Retinal pigment epithelial cell (primary cell): ENCODE results near the gene TTC39C.
A peak's percentile ranks its signal among the peaks of the same experiment; 100 is the strongest.

Experiments used
- DNase-seq: peaks from one replicate; pipeline ENCODE4 v3.0.0-alpha.2; 2010; ENCODE audit warnings: low read depth
- H3K4me3 ChIP-seq: 2 replicates; pipeline ENCODE4 v1.5.1; 2011; ENCODE audit warnings: mild to moderate bottlenecking, low read length, control low read depth, moderate library complexity
- TF ChIP-seq, protein P1 (sequence below): conservative IDR thresholded peaks from 2 replicates; pipeline ENCODE4 v1.5.1; 2011; ENCODE audit warnings: low read depth, low read length, control low read depth, inconsistent platforms

Gene TTC39C

DNA sequence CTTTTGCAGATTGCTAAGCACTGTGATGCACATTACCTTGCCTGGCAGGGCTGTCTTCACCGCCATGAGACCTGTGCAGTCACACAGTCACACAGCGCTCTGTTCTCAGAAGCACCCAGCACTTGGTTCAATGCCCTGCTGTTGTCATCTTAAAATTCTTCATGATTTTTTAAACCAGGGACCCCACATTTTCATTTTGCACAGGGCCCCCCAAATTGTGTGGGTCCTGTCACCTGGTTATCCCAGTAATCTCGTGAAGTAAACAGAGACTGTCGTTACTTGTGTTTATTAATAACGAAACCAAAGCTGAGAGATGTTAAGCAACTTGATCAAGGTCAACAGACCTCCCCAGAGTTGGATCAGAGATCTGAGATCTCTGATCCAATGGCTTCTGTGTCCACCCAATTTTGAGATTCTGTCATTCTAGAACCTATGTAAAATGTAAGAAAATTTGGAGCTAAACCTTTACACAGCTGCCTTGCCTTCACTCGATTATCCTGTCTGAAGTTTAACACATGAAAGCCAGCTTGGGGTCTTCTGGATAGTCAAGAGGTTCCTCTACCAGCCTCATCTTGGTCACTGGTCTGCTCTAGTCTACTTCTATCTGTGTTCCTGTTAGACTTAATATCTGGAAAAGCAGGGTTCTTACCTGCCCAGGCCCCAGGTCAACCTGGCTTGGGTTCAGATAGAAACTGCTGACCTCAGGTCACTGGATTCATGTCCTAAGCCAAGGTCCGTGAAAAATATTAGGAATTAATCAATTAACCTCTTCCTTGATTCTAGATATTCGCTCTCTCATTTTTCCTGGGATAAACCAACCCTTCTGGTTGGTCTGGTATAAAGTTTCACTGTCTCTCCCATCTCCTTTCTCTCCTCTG is 13.7 kb upstream of the TTC39C start:
- DNase-seq: no peak

DNA sequence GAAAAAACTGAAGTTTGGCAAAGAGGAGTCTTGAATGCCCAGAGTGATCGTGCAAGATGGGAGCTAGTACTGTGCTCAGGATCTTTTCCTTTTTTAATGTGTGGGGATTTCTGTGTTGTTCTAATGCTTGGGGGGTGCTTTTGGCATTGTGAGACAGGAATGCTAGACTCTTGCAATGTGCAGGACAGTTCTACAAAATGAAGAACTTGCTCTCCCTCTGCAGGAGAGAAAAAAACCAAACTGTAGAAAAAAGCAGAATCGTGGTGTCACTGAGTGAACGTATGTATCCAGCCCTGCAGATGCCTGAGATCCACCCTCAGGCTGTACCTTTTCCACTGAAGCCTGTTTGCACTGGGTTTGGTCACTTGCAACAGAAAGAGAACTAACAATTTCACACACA is 12.1 kb upstream of the TTC39C start:
- TF ChIP-seq, protein P1, sequence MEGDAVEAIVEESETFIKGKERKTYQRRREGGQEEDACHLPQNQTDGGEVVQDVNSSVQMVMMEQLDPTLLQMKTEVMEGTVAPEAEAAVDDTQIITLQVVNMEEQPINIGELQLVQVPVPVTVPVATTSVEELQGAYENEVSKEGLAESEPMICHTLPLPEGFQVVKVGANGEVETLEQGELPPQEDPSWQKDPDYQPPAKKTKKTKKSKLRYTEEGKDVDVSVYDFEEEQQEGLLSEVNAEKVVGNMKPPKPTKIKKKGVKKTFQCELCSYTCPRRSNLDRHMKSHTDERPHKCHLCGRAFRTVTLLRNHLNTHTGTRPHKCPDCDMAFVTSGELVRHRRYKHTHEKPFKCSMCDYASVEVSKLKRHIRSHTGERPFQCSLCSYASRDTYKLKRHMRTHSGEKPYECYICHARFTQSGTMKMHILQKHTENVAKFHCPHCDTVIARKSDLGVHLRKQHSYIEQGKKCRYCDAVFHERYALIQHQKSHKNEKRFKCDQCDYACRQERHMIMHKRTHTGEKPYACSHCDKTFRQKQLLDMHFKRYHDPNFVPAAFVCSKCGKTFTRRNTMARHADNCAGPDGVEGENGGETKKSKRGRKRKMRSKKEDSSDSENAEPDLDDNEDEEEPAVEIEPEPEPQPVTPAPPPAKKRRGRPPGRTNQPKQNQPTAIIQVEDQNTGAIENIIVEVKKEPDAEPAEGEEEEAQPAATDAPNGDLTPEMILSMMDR: peak; percentile 9
- H3K4me3 ChIP-seq: no peak overlapping the region
- DNase-seq: no peak

More for the DNA sequence above, 13.7 kb upstream of the TTC39C start:
- TF ChIP-seq, protein P1: no peak
- no peak overlapping the region for H3K4me3 ChIP-seq

DNA sequence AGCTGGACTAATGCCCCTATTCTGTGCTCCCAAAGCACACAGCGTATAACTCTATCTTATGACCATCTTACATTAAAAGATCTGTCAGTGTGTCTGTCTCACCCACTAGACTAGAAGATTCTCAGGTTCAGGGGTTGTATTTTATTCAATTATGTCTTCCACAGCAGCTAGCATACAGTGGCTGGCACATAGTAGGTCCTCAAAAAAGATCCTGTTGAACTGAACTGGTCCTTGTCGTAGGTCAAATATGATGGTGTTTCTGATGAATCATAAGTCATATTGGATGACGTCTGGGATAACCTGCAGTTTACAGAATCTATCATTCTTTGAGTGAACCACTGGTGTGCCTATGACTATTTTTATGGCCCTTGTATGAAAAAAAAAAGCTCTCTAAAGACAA is 11.3 kb upstream of the TTC39C start:
- TF ChIP-seq, protein P1: no peak
- no peak for DNase-seq
- H3K4me3 ChIP-seq: no peak overlapping the region

DNA sequence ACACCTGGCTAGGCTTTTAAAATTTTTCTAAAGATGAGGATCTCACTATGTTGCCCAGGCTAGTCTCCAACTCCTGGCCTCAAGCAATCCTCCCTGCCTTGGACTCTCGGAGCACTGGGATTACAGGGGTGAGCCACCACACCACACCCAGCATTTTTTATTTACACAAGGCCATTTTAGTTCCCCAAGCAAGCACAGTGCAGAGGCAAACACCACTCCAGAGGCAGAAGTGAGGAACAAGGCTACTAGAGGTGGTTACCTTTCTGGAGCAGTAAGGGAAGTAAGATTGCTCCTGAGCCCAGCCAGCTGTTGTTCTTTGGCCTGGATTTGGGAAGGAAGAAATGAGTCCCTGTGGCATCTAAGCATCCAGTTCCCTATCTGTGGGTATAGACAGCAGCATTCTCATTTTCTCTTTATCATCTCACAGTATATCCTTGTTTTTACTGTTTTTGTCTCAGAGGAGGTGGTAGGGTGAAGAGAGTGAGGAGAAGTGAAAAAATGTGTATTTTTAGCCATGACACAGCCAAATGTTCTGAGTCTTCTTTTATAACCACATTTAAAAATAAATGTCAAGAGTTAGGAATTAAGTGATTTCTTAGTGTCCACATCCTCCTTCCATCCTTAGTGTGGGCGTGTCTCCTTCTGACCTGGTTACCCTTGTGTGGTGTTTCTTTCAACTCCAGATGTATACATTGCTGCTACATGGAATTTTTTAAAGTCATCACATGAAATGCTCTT is 10.5 kb upstream of the TTC39C start:
- TF ChIP-seq, protein P1: no peak
- DNase-seq: no peak
- no peak overlapping the region for H3K4me3 ChIP-seq

DNA sequence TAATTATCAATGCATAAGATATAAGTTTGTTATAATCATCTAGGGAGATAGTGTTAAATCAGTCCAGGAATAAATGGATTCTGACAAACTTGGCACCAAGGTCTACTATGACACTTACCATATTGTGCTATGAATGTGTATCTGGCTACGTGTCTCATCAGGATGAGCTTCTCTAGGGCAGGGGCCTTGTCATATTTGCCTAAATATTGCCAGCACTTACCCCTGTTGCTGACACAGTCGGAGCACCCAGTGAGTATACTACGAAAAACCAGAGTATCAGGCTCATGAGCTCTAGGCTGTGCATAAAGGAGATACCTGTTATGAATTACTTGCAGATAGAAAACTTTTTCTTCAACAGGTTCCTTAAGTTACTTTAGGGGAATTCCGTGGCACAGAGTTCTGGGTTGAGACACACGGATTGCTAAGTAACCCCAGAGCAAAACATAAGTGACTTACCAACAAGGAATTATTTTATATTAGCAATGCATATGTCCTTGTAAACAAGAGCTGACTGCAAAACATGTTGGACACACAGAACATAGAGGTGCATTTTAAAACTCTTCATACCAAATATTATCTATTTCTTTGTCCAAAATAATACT is 7.7 kb upstream of the TTC39C start:
- no peak for DNase-seq
- no peak overlapping the region for H3K4me3 ChIP-seq
- TF ChIP-seq, protein P1: no peak

DNA sequence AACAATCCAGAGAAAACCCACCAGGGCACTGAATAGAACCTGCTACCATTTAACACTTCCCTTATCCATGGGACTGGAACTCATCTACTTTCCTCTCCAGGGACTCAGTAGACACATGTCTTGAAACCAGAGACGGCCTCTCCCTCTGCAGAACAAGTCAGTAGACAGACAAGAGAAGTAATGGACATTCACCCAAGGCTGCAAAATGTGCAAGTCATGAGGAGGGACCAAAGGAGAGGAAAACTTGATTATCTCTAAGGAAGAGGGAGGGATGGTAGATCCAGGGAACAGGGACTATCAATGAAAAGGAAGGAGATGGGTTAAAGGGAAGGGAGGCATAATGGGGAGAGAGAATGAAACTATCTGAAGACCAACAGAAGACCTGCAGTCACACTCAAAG is 5.3 kb upstream of the TTC39C start:
- DNase-seq: no peak
- no peak overlapping the region for H3K4me3 ChIP-seq
- TF ChIP-seq, protein P1: no peak
